ENCODE data around the gene ANKRD10.

ANKRD10 gene

GRCh38 chr13:110944968-110945927 lies 30.4 kb upstream of the ANKRD10 start:
- DNase-seq, result no peak

- DNase-seq, result peak; percentile 40
These were observed 29.5 kb upstream of the ANKRD10 start for GRCh38 chr13:110944121-110944967.

DNA sequence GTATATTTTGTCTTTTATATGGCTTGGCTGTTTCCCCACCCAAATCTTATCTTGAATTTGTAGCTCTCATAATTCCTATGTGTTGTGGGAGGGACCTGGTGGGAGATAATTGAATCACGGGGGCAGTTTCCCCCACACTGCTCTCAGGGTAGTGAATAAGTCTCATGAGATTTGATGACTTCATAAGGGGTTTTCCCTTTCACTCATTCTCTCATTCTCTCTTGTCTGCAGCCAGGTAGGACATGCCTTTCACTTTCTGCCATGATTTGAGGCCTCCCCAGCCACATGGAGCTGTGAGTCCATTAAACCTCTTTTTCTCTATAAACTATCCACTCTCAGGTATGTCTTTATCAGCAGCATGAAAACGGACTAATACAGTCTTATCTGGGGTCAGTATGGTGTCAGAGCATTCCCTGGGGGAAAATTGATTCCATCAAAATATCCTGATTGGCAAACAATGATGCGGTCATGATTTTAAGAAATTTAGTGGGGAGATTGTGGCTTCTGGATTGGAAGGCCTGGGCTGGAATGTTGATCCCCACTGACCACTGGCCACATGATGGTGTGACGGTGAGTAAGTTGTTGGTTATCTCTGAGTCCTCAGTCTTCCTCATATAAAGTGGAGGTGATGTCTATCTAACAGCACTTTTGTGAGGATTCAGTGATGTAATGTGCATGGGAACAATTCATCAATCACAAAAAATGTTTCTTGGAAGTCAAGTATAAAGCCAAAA lies 27.5 kb upstream of the ANKRD10 start:
- no peak for DNase-seq

DNA sequence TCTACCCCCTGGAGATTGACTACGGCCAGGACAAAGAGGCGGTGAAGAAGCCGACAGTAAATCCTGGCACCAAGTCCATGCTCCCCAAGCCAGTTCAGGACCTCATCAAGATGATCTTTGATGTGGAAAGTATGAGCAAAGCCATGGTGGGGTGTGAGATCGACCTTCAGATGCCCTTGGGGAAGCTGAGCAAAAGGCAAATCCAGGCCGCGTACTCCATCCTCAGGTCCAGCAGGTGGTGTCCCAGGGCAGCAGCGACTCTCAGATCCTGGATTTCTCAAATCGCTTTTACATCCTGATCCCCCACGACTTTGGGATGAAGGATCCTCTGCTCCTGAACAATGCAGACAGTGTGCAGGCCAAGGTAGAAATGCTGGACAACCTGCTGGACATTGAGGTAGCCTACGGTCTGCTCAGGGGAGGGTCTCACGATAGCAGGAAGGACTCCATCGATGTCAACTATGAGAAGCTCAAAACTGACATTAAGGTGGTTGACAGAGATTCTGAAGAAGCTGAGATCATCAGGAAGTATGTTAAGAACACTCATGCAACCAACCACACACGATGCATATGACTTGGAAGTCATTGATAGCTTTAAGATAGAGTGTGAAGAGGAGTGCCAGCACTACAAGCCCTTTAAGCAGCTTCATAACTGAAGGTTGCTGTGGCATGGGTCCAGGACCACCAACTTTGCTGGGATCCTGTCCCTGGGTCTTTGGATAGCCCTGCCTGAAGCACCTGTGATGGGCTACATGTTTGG lies 24.0 kb upstream of the ANKRD10 start:
- DNase-seq, result no peak

DNA sequence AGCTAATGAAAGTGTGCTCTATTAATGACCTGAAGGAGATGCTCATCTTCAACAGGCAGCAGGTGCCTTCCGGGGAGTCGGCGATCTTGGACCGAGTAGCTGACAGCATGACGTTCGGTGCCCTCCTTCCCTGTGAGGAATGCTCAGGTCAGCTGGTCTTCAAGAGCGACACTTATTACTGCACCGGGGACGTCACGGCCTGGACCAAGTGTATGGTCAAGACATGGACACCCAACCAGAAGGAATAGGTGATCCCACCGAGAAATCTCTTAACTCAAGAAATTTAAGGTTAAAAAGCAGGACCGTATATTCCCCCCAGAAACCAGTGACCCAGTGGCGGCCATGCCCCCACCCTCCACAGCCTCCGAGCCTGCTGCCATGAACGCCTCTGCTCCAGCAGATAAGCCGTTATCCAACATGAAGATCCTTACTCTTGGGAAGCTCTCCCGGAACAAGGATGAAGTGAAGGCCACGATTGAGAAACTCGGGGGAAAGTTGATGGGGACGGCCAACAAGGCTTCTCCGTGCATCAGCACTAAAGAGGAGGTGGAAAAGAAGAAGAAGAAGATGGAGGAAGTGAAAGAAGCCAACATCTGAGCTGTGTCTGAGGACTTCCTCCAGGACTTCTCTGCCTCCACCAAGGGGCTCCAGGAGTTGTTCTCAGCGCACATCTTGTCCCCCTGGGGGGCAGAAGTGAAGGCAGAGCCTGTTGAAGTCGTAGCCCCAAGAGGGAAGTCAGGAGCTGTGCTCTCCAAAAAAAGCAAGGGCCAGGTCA lies 22.8 kb upstream of the ANKRD10 start:
- no peak for DNase-seq

- DNase-seq, result no peak
These were observed 21.6 kb upstream of the ANKRD10 start for GRCh38 chr13:110936519-110936918.

DNA sequence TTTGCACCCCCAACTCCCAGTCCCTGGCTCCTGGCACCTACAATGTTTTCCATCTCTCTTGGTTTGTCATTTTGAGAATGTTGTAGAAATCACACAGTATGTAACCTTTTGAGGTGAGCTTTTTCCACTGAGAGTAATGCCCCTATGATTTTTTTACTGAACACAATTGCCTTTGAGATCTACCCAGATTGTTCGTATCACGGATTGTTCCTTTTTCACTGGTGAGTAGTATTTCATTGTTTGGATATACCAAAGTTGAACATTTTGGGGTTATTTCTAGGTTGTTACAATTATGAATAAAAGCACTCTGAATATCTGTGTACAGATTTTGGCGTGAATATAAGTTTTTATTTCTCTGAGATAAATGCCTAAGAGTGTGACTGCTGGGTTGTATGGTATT lies 17.7 kb upstream of the ANKRD10 start:
- DNase-seq, result no peak

DNA sequence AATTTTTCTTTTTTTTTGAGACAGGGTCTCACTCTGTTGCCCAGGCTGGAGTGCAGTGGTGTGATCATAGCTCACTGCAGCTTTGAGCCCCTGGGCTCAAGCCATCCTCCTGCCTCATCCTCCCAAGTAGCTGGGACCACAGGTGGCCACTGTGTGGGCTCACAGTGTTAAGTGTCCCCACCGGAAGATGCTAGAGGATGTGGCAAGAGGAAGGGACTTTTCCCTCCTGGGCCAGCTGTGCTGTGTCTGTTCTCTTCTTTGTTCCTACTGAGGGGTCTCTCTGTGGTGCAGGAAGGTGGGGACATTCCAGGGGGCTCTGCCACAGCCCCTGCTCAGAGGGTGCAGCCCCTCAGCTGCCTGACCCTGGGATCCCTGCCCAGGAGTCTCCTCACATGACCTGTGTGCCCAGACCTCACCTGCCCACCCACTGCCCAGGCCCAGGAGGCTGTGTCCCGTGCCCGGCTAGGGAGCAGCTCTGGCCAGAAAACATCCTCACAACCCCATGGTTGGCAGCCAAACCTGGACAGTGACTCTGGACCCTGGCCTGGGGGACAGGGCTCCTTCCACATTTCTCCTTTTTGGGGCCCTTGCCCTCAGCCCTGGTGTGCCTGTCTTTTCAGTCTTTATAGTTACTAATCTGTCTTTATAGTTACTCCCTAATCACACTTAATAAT lies 14.4 kb upstream of the ANKRD10 start:
- DNase-seq, result no peak

DNA sequence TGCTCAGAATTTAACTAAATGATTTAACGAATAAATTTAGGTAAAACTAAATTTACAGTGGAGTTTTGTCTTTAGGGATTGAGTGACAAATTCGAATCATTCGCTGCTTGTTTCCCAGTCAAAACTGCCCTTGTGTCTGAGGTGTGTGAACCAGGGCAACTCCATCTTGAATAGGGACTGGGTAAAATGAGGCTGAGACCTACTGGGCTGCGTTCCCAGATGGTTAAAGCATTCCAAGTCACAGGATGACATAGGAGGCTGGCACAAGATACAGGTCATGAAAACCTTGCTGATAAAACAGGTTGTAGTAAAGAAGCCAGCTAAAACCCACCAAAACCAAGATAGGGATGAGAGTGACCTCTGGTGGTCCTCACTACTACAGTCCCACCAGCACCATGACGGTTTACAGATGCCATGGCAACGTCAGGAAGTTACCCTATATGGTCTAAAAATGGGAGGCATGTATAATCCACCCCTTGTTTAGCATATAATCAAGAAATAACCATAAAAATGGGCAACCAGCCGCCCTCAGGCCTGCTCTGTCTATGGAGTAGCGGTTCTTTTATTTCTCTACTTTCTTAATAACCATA lies 10.2 kb upstream of the ANKRD10 start:
- peak; percentile 22 for DNase-seq

DNA sequence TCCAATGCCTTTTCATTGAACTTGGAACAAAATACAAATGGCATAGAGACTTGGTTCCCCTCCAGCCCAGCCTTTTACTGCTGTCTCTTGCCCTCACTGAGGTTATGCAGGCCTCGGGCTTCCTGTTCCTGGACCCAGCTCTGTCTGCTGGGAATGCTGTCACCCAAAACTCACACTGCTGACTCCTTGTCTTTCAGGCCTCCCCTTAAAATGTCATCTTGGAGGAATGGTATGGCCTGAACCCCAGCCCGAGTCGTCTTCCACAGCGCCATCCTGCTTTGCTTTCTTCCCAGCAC lies 9.7 kb upstream of the ANKRD10 start:
- DNase-seq, result no peak

DNA sequence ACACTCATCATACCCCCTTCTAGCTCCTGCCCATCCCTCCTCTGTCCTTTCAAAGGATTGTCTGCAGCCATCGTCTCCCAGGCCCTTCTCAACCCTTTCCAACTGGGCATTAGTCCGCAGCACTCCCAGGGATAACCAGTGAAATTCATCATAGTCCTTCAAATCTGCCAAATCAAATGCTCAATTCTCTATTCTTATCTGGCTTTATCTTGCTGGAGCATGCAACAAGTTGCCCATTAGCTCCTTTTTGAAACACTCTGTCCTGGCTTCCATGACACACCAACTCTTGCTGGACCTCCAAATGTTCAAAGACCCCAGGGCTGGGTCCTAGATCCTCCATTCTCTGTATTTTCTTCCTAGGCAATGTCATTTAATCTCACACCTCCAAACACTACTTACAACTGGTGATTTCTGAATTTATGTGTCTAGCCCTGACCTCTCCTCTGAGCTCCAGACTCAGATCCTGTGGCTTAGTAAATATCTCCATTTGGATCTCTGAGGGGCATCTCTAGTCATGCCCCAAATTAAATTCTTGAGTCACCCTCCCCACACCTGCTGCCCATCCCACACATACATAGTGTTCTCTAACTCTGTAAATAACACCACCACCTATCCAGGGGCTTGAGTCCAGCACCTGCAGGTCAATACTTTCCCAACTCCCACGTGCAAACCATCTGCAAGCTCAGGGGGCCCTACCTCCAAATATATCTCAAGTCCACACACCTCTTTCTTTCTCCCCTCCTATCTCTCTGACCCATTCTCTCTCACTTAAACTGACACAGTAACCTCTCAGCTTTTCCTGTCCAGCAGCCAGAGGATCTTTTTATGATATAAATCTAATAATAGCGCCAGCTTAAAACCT lies 9.1 kb upstream of the ANKRD10 start:
- DNase-seq, result no peak

GRCh38 chr13:110923086-110923485 lies 8.2 kb upstream of the ANKRD10 start:
- no peak for DNase-seq

DNA sequence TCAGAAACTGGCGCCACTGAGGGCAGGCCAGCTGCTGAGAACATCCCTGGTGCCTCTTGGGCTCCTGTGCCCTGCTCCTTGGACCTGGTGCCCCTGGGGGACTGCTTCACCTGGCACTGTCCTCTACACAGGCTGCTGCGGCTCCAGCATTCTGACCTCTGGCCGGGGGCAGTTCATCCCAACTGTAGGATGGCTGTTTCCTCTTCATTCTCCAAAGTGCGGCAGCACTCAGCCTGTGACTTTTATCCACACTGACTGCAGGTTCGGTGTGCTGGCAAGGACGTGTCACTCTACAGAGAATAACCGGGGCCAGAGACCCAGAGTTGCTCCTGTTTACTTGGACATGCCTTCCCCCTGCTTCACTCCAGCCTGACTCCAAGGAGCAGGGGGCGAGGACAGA lies 7.6 kb upstream of the ANKRD10 start:
- no peak for DNase-seq

DNA sequence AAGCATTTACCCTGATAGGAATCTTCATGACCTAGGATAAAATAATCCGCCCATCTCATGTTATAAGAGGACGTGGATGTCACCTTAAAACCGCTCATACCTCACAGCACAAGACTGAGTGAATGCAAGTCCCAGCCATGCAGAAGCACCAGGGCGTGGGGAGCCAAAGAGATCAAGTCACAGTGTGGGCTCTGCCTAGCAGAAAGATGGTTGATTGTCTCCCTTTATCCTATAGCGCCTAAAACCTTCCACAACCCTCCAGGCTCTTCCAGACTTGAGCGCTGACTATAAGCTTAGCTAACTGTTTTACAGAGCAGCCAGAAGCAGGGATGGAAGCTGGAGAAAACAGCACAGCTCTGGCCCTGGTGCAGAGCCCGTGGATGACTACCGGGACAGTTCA lies 6.8 kb upstream of the ANKRD10 start:
- DNase-seq, result no peak

DNA sequence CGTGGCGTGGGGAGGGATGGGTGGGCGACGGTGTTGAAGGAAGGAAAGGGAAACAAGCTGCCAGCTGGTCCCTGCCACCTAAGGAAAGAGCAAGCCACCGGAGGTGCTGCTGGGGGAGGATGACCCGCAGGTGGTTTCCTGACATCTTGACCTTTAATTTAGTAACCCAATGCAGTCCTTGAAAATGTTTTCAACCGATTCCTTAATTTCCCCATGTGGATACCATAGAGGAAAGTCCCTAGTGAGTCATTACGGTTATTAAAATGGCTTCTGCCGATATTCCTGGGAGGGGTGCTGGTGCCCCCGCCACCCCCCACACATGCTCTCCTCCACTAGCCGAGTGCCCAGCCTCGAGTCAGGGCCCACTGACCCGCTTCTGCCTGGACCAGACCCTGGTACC lies 6.3 kb upstream of the ANKRD10 start:
- no peak for DNase-seq

GRCh38 chr13:110920038-110920437 lies 5.2 kb upstream of the ANKRD10 start:
- no peak for DNase-seq

DNA sequence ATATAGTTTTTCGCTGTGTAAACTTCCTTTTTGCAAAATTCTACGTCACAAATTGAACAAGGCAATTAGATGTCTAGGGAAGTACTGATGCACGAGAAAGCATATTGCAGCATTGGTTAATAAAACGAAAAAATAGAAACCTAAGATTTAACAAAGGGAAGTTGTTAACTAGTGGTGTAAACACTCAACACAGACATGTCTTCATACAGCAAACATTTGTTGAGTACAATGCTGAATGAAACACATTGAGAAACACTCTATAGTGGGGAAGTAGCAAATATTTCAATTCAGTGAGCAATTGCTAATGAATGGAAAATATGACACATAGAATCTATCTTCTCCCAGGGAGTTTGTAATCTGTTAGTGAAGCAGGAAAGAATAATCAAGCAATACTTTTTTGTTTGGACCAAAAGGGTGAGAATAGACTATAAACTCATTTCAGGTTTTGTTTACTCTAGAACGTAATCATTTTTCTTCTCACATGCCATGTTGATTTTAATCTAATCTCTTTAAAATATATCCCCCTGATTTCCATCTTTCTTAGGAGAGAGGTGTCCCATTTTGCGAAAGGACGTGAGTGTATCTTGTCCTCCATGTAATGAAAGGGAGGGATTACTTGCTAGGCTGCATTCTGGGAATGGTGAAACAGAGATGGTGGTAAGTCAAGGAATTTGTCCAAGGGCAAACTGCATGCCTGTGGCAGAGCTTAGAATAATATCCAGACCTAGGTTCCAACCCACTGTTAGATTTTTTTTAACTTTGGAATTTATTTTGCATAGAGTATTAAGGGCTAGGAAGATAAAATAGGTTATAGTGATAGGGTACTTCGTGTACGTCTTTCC lies 1.7 kb upstream of the ANKRD10 start:
- peak; percentile 87 for DNase-seq

- no peak for DNase-seq
These were observed 971 bp upstream of the ANKRD10 start for GRCh38 chr13:110915874-110916206.

Measured in fibroblast of skin of abdomen (primary cell).